ENCODE results near the gene RAD51B.
"Not testable (repeated sequence)": the region's sequence is repeated elsewhere in the genome, so short reads cannot be mapped to it uniquely, and the experiment has no call there.

RAD51B gene

DNA sequence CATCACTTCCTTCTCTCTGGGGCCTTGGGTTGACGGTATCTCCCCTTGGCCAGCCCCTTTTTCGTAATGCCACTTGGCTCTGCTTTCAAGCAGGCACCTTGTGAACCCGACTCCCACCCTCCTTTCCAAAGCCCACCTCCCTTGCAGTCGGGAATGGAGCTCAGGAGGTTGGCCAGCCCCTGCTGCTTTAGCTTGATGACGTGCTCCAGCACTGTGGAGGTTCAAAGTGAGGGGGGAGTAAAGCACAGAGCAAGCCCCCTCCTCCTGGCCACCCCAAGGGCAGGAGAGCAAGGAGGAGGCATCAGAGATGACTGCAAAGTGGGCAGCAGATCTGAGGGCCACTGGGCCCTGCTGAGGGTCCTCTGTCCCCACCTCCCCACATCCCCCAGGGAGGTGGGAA lies 869.9 kb downstream of the RAD51B start:
- DNase-seq, result no peak

GRCh38 chr14:68690089-68690958 lies 870.7 kb downstream of the RAD51B start:
- peak; percentile 32 for DNase-seq

DNA sequence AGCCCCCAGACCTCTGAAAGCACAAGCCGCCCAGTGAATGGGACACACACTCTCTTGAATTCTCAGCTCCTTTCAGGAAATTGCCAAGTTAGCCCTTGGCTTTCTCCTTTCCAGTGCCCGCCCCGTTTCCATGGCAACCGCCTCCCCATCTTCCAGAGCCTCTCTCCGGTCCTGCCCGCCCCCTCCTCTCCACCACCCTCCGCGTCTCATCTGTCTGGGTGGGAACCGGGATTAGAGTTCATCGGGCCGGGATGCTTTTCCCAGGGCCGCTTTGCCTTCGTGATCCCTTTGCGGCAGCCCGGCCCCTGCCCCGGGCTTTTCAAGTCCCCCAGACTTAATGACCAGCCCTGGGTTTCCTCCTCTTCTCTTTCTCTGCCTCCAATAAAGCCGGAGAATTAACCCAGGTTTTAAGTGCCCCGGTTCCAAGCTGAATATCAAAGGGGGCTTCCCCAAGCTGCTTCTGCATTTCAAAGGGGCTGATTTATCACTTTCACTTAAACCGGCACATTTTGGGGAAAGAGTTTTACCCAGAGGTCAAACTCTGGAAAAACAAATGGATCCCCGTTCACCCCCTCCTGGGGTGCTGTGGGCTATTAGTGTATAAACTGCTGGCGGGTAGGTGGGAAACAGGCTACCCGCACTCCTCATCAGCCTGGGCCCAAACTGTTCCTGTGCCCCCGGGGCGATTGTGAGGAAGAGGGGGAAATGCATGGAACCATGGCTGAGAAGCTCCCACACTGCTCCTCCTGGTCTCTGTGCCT lies 871.6 kb downstream of the RAD51B start:
- no peak for DNase-seq

GRCh38 chr14:68691792-68692118 lies 872.2 kb downstream of the RAD51B start:
- DNase-seq, result no peak

DNA sequence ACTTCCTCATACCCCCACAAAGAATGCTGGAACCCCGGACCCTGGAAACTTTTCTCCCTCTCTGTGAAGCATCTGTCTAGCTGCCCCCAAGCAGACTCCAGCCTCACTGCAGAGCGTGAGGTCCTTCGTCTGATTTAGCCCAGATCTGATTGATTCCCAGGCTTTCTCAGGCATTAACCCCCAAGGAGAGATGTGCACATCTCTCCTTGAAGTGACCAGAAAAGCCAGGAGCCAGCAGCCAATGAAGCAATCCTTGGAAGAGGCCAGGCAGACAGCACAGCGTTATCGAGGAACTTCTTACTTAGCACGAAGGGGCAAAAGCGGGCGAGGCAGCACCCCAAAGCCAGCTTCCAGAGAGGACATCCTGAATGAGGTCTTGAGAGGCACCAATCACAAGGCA lies 872.6 kb downstream of the RAD51B start:
- DNase-seq, result no peak

DNA sequence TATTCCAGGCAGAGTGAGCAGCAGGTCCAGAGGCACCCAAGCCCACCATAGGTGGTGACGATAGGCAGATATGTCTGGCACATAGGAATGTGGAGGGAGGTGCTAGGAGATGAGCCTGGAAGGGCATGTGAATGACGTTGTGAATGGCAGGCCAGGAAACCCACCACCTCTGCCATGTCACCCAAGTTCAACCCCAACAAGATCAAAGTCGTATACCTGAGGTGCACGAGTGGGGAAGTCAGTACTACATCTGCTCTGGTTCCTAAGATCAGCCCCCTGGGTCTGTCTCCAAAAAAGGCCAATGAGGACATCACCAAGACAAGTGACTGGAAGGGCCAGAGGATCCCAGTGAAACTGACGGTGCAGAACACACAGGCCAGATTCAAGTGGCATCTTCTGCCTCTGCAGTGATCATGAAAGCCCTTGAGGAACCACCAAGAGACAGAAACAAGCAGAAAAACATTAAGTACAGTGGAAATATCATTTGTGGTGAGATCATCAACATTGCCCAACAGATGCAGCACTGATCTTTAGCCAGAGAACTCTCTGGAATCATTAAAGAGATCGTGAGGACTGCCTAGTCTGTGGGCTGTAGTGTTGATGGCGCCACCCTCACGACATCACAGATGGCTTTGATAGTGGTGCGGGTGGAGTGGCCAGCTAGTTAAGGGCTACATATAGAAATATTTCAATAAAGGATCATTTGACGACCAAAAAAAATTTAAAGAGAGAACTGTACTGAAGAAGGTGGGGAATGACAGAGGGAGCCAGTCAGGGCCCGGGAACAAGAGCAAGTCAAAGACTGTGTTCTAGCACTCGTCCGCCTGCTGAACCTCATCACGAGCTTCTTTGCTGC lies 873.6 kb downstream of the RAD51B start:
- peak; percentile 60 for DNase-seq

DNA sequence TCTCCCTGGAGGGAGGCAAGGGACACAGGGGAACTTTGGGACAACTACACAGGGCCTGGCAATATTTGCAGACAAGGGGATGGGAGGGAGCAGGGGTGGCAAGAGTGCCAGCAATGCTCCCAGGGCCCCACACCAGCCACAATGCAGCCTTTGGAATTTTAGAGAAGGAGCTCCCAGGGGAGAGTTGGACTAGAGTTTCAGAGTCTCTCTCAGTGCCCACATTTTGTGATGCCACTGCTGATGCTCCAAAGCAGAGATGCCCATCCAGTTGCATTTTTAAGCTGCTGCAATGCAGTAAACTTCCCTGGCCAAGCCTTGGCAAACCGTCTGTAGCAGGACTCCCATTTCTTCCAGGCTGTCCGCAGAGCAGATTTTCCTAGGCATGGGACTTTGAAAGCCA lies 874.3 kb downstream of the RAD51B start:
- DNase-seq, result no peak

DNA sequence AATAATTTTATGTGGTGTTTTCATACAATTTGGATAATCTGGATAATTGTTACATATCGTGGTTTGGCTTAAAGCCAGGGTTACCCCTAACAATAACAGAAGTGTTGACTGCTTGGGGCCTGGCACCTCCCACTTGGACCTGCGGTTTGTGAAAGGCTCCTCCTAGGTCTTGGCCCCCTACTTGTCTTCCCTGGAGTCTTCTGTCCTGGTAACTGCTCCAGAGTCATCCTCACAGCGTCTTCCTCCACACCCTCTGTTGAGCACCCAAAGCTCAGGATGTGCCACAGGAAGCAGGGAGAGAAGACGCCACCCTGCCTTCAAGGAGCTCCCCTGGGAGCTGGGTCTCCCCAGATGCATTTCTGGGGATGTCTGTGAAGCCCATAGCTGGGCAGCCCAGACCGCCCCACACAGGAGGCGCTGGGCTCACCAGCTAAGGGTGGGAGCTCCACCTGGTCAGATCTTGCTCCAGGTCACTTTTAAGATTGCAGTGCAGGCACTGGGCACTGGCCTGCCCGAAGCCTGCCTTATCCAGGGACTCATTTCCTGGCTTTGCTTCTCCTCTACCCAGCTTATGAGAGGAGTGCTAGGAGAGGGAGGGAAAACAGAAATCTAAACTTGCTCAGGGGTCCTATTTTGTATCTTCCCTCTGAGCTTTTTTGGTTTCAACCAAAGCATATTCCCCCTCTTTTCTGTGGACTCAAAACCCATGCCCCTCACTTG lies 875.1 kb downstream of the RAD51B start:
- peak; percentile 84 for DNase-seq

DNA sequence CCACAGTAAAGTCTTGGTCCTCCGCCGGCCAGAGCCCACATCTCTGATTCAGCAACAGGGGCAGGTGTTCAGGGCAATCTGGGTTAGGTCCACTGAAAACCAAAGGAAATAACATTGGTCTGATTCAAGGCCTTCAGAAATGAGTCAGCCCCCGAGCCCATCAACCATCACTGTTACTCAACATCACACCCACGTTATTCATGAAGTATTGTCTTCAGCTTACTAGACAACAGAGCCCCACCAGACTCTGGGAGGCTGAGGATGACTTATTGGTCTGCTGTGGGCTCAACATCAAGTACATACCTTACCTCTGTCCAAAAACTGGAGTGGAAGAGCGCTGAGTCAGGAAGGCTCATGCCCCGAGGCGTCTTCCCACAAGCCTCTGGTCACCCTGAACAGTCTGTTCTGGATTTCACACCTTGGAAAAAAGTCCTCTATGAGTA lies 875.8 kb downstream of the RAD51B start:
- peak; percentile 100 for DNase-seq

DNA sequence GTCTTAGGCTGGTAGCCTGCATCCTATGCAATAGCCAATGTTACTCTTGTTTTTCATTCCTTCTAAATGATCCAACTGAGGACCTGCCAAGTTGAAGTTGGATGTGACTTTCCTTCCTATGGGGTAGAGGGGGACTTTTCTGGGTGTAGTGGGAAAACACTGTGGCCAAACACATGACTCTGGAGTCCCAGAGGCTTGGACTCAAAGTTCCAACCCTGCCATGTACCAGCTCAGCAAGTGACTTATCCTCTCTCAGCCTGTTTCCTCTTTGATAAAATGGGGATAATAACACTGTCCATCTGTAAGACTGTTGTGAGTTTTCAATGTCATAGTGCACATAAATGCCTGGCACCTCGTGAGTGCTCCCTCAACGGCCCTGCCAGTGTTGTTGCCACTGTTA lies 876.3 kb downstream of the RAD51B start:
- DNase-seq, result no peak

- DNase-seq, result no peak
These were observed 876.7 kb downstream of the RAD51B start for GRCh38 chr14:68696266-68696665.

DNA sequence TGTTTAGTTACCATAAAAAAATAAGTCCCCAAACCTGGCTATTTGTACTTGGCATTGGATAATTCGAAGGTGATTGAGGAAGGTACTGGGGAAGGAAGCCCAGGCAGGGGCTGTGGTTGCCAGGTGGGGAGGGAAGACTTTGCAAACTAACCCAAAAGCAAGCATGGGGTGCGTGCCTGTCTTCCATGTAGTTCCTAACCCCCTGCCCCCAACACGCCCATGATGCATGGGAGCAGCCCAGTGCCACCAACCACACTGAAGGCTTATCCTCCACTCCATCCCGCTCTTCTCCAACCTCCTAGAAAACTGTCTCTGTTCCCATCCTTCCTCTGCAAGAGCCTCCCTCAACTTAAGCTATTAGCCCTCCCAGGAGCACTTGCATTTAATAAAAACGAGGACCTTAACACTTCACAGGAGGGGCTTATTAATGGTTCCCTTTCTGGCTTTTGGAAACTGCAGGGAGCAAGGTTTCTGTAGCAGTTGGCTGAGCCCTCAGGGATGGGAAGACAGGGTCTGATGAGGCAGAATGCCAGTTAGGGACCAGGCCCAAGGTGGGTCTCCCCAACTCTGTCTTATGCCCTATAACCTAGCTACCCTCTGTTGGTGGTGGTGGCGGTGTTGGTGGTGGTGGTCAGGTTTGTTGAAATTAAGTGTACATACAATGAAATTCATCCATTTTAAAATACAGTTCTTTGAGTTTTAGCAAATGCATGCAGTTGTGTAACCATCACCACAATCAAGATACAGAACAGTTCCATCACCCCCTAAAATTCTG lies 877.3 kb downstream of the RAD51B start:
- no peak for DNase-seq

- DNase-seq, result not testable (repeated sequence)
These were observed 879.2 kb downstream of the RAD51B start for GRCh38 chr14:68698773-68699172.

DNA sequence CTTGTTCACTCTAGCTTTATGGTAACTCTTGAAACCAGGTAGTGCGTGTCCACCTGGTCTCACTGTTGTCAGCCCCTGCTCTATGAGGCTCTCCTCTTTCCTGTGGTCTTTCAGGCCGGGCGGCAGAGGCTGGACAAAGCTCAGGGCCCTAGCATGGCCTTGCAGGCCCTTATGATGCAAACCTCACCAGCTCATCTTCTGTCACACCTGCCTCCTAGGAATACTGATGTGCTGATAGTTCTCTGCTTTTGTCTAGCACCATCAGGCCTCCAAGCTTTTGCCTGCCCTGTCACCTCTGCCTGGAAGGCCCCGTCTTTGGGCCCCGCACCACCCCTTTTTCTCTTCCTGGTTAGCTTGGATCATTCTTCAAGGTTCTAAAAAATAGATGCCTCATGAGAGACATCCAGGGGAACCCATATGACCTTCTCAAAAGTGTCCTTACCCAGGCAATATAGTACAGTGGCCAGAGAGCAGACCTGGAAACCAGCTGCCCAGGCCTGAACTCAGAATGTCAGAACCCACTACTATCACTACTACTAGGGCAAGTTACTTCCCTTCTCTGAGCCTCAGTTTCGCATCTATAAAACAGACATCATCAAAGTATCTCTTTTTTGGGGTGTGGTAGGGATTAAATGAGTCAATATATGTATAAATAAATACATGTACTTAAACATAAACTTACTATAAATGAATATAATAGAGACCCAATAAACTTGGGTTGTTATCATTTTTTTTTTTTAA lies 881.6 kb downstream of the RAD51B start:
- no peak for DNase-seq

DNA sequence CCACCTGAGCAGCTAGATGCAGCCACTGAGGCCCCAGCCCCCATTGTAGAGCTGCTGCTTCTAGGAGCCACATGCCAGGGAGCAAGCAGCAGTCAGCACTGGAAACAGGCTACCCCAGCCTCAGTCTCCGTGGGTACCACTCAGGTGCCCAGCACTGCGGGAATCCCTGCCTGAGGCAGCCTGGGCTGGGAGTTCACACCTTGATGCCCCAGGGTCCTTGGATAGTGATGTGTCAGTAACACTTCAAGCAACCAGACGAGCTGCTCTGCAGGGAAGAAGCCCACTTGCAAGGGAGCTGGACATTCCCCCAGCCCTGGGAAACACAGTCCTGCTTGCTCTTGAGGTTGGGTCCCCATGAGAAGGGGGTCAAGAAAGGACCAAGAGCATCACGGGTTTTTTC lies 882.6 kb downstream of the RAD51B start:
- DNase-seq, result no peak

DNA sequence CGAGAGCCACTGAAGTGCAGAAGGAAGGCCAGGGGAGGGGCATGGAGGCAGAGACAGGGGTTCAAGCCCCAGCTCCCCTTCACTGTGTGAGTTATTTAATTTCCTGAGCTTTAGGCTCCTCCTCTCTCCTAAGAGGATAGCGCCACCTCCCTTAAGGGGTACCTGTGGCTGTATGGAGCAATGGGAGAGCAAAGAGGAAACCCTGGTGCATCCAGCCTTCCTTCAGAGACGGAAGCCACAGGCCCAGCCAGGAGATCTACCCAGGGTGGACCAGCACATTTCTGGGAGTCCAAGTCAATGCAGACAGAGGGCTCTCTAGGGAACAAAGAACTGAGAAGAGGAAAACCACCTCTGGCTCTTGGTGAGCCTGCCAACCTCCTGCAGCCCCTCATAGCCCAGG lies 883.0 kb downstream of the RAD51B start:
- DNase-seq, result no peak

- DNase-seq, result peak; percentile 89
These were observed 883.5 kb downstream of the RAD51B start for GRCh38 chr14:68703093-68703492.

DNA sequence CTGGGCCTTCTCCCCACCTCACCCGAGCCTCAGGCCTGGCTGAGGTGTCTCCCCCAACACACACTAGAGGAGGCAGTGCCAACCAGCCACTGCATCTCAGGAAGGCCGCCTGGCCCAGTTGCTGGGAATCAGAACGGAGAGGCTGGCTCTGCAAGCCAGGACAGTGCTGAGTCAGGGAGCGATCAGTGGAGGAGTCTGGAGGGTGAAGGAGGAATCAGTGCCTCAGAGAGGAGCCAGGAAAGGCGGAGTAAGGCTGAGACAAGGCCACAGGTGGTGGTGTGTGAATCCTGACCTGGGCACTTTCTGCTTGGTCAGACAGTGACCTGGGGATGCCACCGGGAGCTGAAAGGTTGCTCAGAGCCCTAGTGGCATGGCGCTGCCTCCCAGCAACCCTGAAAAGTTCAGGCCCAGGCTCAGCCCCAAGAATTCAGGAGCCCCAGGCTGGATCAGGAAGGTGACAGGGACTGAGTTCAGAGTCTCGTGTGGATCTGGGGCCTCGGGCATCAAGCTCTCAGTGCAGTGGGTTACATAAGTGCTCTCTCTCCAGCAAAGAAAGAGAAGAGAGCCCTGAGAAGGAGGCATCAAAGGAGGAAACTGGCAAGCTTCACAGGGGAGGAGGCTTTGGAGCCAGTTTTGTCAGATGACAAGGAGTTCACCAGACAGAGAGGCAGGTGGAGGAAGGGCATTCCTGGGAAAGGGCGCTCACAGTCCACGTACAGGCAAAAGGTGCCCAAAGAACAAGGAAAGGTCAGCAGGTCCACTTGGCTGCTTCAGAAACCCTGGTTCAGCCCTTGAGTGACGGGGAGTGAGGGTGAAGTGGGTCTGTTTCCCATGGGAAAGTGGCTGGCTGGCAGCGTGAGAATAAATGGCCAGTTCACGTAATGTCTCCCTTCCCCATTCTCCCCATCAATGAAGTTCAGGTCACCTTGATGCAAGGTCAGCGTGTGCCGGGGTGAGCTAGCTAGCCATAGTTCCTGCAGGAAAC lies 885.4 kb downstream of the RAD51B start:
- no peak for DNase-seq

DNA sequence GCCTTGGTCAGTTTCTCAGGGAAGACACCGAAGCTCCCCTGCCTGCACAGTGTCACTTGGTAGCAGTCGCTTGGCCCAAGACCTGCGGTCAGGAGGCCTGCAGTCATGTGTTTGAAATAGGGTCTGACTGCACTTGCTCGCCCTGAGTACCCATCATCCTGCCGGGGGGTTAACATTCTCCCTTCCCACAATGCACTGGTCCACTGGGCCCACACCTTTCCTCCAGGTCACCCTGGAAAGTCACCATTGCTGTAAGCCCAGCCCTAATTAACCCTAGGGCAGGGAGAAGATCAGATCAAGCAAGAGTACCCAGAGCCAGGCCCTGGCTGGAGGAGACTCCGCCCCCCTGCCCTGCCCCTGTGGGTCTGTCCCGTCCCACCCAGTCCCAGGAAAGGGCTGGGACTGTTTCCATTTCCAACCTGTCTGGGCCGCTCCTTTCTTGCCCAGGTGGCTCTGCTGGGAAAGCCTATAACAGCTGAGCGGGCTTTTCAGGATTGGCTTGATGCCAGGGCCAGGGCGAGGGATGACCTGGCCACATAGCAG lies 886.2 kb downstream of the RAD51B start:
- DNase-seq, result no peak

GRCh38 chr14:68707482-68707881 lies 887.9 kb downstream of the RAD51B start:
- DNase-seq, result no peak

All from HCEC 1CT (cell line).